ENCODE data around the gene ZNF614.

DNA sequence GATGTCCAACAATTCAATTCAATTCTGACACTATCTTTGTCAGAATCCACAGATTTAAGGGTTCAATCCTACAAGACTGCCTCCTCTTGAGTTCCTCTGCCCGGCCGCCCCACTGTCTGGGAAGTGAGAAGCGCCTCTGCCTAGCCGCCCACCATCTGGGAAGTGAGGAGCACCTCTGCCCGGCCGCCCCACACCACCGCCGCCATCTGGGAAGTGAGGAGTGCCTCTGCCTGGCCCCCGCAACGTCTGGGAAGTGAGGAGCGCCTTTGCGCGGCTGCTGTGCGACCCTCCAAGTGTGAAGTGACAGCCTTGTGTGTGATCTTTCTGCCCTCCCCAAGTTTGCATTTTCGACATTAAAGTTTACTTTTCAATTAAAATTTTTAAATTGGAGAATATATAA, 6.0 kb downstream of the ZNF614 start:
- no peak for TF ChIP-seq POLR2A (IDR thresholded peaks at IDR 0.05)
- TF ChIP-seq, protein P1, sequence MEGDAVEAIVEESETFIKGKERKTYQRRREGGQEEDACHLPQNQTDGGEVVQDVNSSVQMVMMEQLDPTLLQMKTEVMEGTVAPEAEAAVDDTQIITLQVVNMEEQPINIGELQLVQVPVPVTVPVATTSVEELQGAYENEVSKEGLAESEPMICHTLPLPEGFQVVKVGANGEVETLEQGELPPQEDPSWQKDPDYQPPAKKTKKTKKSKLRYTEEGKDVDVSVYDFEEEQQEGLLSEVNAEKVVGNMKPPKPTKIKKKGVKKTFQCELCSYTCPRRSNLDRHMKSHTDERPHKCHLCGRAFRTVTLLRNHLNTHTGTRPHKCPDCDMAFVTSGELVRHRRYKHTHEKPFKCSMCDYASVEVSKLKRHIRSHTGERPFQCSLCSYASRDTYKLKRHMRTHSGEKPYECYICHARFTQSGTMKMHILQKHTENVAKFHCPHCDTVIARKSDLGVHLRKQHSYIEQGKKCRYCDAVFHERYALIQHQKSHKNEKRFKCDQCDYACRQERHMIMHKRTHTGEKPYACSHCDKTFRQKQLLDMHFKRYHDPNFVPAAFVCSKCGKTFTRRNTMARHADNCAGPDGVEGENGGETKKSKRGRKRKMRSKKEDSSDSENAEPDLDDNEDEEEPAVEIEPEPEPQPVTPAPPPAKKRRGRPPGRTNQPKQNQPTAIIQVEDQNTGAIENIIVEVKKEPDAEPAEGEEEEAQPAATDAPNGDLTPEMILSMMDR (IDR thresholded peaks at IDR 0.05): no peak
